Activated CD4-positive, alpha-beta T cell treated with anti-CD3 and anti-CD28 coated beads, Interleukin-2, amount 50 U/mL, for 48 hours (primary cell): ENCODE data around the gene RHCE.
"Not testable (repeated sequence)": the region's sequence is repeated elsewhere in the genome, so short reads cannot be mapped to it uniquely, and the experiment has no call there.

Experiments used
- DNase-seq, 2 experiments: peaks; one replicate each; pipeline ENCODE4 v3.0.0-alpha.2; 2020

The RHCE gene

DNA sequence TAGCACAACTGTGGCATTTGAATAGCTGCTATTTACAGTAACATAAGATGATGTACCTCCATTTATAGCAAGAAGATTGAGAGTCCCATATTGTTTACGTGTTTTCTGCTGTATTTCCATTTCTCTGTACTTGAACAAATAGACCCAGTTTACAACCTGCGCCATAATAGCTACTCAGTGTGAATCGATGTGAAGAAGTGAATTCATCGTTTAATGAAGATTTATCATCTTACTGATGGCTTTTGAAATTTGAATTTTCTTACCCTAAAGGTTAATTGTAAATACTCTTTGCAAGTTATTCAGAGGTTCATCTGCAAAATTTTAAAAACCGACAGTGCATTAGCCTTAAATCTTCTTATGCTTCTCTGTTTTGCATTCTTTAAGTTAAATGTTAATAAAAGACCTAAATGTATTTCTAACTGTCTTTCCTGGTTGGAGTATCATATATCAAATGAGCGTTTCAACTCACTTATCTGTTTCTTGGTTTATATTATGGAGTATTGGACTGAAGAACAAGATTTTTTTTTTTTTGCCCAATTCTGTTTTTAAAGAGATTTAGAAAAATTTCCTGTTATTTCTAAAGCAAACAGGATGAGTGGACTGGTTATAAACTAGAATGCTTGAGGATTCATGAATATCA is 12.2 kb upstream of the RHCE start:
- no peak for DNase-seq

DNA sequence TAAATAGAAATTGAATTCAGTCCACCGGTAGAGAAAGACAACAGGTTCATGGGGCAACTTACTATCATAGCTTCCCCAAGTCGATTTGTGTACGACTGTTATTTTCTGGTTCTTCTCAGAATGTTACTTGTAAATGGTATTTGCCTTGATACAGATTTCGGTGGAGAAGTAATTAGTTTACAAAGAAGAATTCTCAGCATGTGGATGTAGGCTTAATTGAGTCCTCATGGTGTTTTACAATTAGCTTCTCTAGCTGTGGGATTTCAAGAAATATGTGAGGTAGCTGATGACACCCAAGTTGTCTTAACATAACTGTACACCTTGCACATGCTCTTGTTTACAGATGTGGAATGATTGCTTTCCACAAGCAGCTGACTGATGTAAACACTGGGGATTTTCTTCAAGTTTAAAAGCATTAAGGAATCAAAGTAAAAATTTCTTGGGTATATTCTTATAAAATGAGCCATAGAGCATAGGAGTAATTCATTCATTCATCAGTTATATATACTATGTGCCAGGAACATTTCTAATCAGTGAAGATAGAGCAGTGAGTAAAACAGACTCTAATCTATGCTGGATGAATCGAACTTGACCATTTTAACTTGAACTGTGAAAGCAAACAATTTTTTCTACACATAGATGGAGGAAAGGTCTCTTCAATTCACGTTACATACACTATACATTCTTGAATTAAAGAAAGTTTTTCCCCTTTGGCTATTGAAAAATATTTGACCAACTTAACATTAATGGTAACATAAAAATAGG is 11.5 kb upstream of the RHCE start:
- DNase-seq = no peak

DNA sequence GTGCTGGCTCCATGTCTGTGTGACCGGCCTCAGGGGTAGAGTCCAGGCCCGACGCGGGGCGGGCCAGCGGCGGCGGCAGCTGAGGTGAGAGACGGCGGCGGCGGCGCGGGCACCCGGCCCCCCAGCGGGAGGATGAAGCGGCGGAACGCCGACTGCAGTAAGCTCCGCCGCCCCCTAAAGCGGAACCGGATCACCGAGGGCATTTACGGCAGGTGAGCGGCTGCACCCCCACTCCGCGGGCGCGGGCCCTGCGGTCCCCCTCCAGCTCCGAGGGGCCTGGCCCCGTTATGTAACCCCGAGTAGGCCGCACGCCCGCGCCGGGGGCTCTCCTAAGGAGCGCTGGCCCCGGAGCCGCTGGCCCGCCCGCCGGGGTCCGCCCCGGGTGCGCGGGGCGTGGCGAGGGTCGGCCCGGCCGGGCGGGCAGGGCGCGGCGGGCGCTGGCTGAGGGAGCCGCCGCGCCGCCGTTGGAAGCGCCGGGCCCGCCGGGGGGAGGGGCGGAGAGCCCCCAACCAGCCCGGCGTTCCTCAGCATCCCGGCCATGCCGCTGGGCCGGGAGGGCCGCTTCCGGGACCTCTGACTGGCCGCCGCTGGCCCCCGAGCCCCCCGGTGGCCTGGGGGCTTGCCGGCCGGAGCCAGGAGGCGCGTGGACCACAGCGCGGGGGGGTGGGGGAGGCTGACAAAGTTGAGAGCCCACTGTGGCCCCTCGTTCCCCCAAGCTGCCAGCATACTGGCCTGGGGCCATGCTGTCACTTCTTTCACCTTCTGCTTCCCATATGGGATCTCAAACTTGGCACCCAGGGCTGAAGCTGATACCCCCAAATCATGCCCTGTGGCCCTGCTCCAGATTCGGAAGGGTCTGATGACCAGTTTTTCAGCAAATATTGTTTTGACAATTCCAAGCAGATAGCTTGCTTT is 10.6 kb upstream of the RHCE start:
- peak; percentile 6 to 11 for DNase-seq

DNA sequence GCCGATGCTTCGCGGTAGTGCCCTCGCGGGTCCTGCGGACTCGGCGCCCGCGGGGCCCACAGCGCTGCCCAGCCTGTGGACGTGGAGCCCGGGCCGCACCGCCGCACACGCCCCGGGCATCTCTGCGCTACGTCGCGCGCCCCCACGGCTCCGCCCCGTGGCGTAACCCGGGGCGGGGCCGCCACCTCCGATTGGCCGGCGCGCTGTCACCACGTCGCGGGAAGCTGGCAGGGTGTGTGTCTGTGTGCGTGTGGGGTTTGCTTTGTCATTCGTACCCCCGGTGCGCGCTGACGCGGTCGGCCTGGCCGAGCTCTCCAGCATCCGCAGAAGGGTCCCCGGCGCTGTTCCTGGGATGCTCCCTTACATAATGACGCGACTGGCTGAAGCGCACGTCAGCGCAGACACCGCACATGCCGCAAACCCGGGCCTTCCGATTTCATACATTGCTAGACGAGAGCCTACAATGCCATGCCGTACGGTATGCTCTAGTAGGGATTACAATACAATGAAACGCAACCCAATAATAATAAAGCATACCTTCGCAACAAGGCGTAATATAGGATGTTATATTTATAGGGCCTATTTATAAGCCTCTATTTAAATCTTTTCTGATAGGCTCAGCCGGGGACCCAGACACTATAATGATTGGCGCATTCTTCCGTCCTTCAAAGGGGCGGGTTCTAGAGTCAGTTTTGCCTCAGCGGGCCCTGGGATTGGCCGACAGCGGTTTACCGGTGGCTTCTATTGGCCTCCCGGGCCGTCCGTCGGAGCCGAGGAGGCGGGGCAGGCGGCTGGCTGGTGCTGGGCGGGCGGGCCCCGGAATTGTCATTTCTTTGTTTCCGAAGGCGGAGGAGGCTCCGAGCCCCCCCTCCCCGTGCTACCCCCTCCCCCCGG is 9.7 kb upstream of the RHCE start, which contains the start of gene MACO1:
TSS of gene MACO1 (plus strand) at position 825 of the 894 bp plus-strand sequence. CDS start 202 bp downstream, outside the sequence.
- peak; percentile 97 for DNase-seq

DNA sequence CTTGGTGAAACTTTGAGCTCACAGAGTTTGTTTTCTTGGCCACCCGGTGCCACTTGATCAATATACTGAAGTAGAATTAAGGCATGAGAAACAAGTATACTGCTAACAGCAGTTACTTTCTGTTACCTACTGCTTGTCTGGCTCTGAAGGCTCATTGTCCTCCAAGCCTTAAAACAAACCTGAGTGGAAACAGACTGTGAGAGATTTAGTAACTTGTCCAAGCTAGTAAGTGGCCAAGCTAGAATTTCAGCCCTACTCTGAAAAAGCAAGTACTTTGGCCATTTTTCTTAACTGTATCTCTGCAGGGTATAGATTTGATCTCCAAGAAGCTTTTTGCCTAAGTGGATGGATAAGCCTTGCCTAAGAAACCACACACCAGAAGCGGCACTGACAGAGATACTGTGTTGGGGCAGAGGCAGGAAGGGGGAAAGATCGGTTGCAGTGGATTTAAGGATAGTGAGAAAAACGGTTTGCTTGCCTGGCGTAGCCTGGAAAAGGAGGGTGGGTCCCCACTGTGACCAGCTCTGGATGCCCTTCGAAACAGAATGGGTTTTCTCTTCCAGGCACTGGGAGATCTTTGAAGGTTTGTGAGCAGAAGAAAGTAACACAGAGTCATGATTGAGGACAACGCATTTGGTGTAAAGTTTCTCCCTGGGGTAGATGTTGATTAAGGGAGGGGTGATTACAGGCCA is 8.0 kb upstream of the RHCE start:
- no peak for DNase-seq

DNA sequence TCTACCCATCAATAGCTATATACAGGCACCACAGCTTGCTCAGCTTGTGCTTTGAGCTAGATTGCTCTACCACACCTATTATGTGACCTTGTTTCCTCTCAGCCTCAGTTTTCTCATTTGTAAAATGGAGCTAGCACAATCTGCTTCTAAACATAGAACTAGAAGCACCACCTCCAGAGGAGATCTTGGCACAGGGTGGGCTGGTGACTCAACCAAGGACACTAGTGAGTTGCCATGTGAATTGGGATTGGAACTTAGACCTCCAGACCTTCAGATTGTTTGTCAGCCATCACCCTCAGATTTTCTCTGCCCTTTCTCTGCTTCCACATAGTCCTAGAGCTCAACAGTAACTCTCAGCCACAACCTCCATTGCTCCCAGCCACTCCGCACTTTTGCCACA is 7.1 kb upstream of the RHCE start:
- no peak for DNase-seq

DNA sequence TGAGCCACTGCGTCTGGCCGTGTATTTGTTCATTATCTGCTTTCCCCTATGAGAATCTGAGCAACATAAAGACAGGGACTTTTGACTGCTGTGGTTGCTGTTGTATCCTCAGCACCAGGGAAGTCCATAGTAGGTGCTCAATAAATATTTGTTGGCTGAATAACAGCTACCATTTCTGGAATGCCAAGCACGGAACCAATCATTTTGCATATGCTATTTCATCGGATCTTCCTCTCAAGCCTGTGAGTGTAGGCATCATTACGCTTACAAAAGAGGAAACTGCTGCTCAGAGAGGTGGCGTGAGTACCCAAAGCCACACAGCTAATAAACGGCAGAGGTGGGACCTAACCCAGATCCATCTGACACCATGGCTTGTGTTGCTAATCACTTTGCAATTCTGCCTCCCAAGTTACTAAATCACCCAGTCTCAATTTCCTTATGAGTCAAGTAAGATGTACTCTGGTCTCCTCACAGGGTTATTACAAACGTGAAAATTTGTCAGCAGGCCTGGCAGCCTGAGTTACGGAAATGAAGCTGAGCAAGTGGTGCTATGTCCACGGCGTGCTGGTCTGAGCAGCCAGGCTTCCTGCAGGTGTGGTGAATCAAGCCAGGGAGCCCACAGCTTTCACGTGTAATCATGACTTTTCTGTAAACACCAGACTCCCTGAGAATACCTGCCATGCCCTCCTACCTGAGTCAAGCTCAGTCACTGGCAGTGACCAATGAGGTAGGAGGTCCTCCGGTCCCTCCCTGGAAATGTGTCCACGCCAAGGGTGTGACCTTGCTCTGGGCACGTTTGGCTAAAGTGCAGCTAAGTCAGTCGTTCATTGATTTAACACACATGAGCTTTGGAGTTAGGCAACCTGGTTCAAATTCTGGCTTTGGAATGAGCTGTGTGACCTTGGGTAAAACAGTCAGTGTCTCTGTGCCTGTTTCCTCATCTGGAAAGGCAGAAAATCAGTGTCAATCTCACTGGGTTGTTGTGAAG is 4.8 kb upstream of the RHCE start:
- DNase-seq = no peak

DNA sequence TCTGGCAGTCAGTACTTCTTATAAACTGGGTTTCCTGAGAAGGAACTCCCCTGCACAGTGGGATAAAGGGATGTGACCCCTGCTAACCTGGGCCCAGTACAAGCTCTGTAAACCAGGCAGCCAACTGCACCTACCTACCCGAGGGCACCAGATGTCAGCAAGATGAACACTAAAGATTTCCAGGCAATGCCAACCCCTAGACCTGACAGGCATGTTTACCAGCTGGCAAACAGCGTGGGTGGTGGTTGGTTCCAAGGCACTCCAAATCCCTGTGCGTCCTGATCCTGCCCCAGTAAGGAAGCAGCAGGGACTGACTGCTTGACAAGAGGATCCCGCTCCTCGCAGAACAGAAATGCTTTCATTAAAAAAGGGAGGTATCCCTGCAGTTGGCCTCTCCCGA is 2.6 kb upstream of the RHCE start:
- DNase-seq = not testable (repeated sequence)

DNA sequence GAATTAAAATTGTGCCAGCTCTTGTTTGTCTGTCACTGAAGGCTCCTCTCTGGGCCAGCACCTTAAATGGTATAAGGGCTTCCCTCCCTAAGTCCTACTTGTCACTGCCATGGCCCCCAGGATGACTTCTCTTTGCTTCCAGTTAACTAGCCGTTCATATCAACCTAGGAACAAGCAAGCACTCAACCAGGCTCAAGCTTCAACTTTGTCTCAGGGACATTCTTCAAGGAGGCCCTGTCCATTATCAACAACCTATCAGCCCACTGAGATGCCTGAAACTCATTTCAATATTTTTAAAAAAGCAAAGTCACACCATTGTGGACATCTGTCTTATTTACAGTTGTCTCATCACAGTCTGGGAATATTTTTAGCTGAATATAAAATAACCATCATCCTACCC is 1.3 kb downstream of the RHCE start:
- not testable (repeated sequence) for DNase-seq

DNA sequence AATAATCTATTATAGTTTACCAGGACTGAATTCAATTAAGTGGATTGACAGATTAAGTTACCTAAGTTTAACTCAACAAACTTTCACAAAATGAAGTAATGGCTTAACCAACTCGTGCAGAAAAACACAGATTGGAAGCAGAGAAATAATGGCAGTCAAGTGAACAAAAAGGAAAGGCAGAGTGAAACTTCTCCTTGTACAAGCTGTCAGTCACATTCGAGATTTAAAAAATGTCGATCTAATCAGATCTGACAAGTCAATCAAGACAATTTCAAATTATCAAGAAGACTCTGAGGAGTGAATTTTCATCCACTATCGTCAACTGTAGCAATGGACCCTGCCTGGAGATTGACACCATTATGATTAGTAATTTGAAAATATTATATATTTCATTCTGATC is 3.3 kb downstream of the RHCE start:
- DNase-seq = not testable (repeated sequence)

DNA sequence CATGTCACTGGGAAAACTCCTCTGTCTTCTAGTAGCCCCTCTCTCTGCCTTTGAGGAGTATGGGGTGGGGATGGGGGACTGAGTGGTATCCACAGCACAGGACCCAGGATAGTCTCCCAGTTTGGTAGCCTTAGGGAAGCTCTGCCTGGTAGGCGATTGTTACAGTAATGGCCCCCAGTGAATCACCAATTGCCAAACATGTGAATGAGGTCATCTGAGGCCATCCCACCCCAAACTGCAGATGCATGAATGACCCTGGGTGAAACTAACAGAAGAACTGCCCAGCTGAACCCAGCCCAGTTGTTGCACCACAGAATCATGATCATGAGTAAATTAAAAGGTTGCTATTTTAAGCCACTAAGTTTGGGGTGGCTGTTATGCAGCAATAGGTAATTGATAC is 6.0 kb downstream of the RHCE start:
- not testable (repeated sequence) for DNase-seq

DNA sequence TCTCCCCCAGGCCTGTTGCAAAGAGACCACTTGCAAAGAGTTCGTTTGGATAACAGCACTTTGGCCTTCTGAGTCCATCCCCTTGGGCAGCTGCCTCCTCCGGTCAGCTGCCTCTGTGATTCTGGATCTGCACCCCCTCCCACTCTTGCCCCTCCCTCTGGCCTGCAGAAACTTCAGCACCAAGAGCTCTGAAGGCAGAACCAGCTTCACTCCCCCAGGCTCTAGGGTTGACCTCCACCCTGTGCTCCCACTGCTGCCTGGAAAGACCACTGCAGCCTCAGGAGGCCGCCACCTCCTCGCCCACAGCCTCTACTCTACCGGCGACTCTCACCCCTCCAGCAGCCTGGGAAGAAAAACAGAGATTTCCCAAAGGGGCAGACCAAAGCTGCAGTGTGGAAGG is 6.5 kb downstream of the RHCE start:
- DNase-seq = not testable (repeated sequence)

DNA sequence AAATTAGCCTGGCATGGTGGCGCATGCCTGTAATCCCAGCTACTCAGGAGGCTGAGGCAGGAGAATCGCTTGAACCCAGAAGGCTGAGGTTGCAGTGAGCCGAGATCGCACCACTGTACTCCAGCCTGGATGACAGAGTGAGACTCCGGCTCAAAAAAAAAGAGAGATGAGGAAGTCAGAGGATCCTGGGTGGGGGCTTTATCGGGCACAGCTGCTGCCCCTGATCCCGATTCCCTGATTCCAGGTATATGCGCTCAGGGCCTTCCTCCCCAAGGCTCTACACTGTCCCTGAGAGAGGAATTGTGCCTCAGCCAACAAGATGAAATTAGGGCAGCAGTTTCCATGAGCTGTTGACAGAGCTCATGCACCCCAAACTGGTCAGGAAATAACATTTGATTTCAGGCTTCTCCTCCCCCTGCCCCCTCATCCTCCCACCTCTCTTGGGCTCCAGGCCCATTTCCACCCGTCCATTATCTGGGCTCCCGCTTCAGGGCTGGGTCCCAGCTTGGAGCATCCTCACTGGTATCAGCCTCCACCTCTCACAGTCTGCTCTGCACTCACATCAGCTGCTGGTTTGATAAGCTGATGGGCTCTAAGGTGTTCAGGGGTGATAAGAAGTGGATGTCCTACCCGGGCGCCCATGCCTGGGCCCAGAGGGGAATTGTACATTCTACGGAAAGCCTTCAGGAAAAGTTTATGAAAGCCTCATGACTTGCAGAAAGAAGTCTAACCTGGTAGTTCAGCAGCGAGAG is 7.6 kb downstream of the RHCE start:
- DNase-seq = not testable (repeated sequence)

DNA sequence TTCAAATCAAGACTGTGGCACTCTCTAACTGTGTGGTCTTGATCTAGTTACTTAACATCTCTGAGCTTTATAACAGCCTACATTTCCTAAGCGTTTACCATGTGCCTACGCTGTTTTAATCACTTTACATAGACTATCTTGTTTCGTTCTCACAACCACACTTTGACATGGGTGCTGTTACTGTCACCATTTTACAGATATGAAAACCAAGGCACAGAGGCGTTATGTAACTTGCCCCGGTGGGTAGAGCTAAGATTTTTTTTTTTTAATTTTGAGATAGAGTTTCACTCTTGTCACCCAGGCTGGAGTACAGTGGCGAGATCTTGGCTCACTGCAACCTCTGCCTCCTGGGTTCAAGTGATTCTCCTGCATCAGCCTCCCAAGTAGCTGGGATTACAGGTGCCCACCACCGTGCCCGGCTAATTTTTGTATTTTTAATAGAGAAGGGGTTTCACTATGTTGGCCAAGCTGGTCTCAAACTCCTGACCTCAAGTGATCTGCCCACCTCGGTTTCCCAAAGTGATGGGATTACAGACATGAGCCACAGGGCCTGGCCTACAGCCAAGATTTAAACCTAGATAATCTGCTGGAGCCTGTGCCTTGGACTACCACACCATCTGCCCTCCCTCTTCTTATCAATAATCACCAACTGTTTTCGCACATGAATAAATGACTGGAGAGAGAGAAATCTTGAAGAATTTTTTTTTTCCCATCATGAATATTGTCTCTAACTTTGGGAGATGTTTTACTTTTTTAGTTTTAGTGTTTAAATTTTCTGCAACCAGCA is 10.8 kb downstream of the RHCE start:
- DNase-seq = not testable (repeated sequence)

DNA sequence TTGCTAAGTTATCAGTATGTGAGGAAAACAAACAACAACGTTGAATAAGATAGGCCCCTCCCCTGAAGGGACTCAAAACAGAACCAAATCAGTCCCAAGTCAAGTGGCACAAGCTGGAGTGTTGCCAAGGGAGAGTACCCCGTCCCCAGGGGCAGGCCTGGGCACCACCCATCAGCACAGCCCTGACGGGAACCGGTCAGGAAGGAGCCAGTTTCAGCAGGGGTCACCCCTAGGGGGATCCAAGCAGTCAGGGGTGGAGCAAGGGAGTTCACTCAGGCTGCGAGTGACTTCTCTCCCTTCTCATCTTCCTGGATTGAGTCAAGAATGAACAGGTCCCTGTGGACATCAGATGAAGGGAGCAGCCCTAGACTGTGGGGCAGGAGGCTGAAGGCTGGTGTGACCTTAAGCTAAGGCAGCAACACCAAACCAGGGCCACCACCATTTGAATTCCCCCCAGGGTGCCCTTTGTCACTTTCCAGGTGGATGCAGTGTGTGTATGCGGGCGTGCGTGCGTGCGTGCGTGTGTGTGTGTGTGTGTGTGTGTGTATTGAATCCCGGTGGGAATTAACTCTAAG is 14.8 kb downstream of the RHCE start:
- DNase-seq = not testable (repeated sequence)

DNA sequence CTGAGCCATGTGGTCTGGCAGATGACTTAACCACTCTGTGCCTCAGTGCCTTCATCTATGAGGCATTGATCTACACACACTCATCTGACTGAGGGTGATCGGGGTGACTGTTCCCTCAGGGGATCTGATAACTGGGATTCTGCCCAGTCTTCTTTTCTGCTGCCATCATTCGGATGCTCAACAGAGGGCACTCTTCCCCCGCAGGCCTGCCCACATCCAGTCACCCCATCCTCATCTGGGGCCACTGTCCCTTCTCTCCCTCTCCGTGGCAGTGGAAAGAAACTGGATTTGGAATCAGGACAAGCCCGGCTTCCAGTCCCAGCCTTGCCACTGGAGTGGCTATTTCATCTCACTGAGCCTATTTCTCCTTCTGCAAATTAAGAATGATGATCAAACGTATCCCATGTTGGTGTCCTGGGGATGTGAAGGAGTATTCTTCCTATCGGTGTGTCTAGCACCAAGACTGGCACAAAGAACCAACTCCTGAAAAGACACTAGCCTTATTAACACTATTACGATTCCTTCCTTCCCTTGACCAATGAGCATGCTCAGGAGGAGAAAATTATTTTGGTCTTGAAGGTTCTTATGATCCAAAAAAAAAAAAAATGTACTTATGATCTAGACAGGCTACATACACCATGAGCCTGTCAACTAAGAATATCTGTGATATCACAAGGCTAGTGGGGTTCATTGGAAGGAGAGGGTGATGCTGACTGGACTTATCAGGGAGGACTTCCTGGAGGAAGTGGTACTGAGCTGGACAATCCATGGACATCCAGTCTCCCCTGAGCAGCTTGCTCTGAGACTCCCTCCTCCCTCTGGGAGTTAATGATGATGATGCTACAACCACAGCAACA is 17.4 kb downstream of the RHCE start:
- peak; percentile 8 to 13 for DNase-seq

DNA sequence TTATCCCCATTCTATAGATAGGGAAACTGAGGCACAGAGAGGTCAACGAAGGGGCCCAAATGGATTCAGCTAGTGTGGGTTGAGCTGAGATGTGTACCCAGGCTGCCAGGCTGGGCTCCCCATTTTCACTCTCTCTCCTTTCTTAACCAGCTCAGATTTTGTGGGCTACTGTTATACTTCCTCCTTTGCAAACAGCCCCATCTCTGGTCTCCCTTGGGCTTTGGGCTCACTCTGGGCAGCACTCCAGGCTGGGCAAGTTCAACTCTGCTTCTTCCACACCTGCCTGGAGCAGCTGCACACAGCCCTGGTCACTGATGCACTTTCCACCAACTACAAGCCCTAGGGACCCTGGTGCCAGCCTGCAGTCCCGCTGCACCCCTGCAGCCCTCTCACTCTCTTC is 22.5 kb downstream of the RHCE start:
- DNase-seq = not testable (repeated sequence)
